Measurements from ENCODE around the gene FAT1.

DNA sequence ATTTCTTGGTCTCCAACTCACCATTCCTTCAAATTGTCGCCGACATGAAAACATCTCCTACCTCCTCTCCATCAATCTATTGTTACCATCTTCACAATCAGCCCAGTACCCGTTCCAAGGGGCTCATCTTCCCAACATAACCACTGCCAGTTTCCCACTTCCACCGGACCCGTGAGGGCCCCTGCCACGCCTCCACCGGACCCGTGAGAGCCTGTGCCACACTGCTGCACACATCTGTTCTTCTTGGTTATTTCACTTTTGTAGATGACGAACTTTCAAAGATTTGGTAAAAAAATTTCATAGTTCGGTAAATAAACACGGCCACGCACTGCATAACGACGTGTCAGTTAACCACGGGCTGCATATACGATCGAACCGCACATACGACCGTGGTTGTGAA lies 65.0 kb downstream of the FAT1 start:
- TF ChIP-seq FOXM1 (IDR thresholded peaks at IDR 0.05; ENCODE audit: borderline replicate concordance, low read depth) = no peak
- no peak for TF ChIP-seq NFIC (IDR thresholded peaks at IDR 0.05)
- no peak for TF ChIP-seq TEAD4 (IDR thresholded peaks at IDR 0.05)
- no peak for TF ChIP-seq TAF1 (IDR thresholded peaks at IDR 0.05; ENCODE audit: low read depth)
- TF ChIP-seq EP300 (IDR thresholded peaks at IDR 0.05; ENCODE audit: borderline replicate concordance) = no peak
- TF ChIP-seq RAD21 (IDR thresholded peaks at IDR 0.05; ENCODE audit: low read depth) = no peak
- no peak for TF ChIP-seq YY1 (IDR thresholded peaks at IDR 0.05; ENCODE audit: low read depth)
